NCI-H2107 treated with DMSO at 0.1 percent for 48 hours (cell line): ENCODE data around the gene GSPT2.
"Not testable (repeated sequence)": the region's sequence is repeated elsewhere in the genome, so short reads cannot be mapped to it uniquely, and the experiment has no call there.

Experiments
- DNase-seq: peaks from one replicate; lab custom pipeline; 2025; ENCODE audit not compliant: unreplicated experiment; lab: John Stamatoyannopoulos, UW

GSPT2 gene

GRCh38 chrX:51743179-51743957 is at the start of gene GSPT2:
GSPT2 (plus strand) TSS chrX:51743442; CDS start chrX:51743627, 185 bp downstream.
- DNase-seq = peak; percentile 61

- no peak for DNase-seq
Observed at GRCh38 chrX:51694254-51694653, 49.0 kb upstream of the GSPT2 start.

- no peak for DNase-seq
Observed at GRCh38 chrX:51697397-51697796, 45.8 kb upstream of the GSPT2 start.

- DNase-seq = not testable (repeated sequence)
Observed at GRCh38 chrX:51710277-51711164, 32.7 kb upstream of the GSPT2 start, which contains the start of gene CENPVL1. CENPVL1 (plus strand) TSS chrX:51710512; CDS start chrX:51710512, 0 bp downstream.

- not testable (repeated sequence) for DNase-seq
Observed at GRCh38 chrX:51712943-51713647, 30.1 kb upstream of the GSPT2 start.

GRCh38 chrX:51728202-51728601 is 15.0 kb upstream of the GSPT2 start:
- DNase-seq = no peak

- DNase-seq = no peak
Observed at GRCh38 chrX:51737091-51737490, 6.2 kb upstream of the GSPT2 start.

GRCh38 chrX:51742586-51742985 is 656 bp upstream of the GSPT2 start:
- no peak for DNase-seq

GRCh38 chrX:51747671-51748070 is 4.4 kb downstream of the GSPT2 start:
- DNase-seq = no peak

- no peak for DNase-seq
Observed at GRCh38 chrX:51759055-51759839, 16.0 kb downstream of the GSPT2 start.

- no peak for DNase-seq
Observed at GRCh38 chrX:51760657-51761056, 17.4 kb downstream of the GSPT2 start.

- DNase-seq = no peak
Observed at GRCh38 chrX:51766546-51766945, 23.3 kb downstream of the GSPT2 start.

- DNase-seq = no peak
Observed at GRCh38 chrX:51776851-51777250, 33.6 kb downstream of the GSPT2 start.

- DNase-seq = no peak
Observed at GRCh38 chrX:51779306-51779705, 36.1 kb downstream of the GSPT2 start.

- no peak for DNase-seq
Observed at GRCh38 chrX:51795136-51795535, 51.9 kb downstream of the GSPT2 start.
